ENCODE measurements around the gene PDAP1. TPM values are rescaled to one million over a fixed set of nuclear protein-coding genes. Genes with fewer than 3 reads are reported as not detected.

PDAP1 gene
- total and polyA plus RNA-seq, 2 donors from 2014 or later, result 84.7 to 119 TPM

GRCh38 chr7:99407872-99408378 is 472 bp downstream of the PDAP1 start:
- DNase-seq (peak in 4 of 5 donors; percentile 33 to 82 (median 54)), FAIRE-seq (no peak)
- Histone ChIP-seq H3K27ac (ENCODE audit: low read depth in 2 of 2, low read length in 2 of 2) (peak overlapping the region; percentile 100), H3K9ac (ENCODE audit: low read length in 3 of 3) (peak overlapping the region; percentile 76 to 99 (median 92)), H3K9me3 (ENCODE audit: control insufficient read depth in 2 of 3, insufficient read depth in 1 of 3, low read length in 3 of 3) (no peaks in the 10 kb centered on the region), H3K27me3 (ENCODE audit: control insufficient read depth, insufficient read depth, low read length) (no peaks in the 10 kb centered on the region), H3K36me3 (ENCODE audit: control insufficient read depth in 2 of 3, insufficient read depth in 3 of 3, low read length in 3 of 3) (peaks cover 14 to 28% (median 21%) of the 10 kb centered on the region in 3 donors), H3K4me1 (ENCODE audit: control insufficient read depth in 2 of 3, insufficient read depth in 2 of 3, low read depth in 1 of 3, low read length in 3 of 3) (peaks cover 0 to 28% (median 8%) of the 10 kb centered on the region in 3 donors), H3K4me3 (ENCODE audit: low read length in 3 of 3) (peak overlapping the region; percentile 88 to 99 (median 96))
- intact Hi-C loops (cut with DNase I), result no loop called here
- TF ChIP-seq, protein P1, sequence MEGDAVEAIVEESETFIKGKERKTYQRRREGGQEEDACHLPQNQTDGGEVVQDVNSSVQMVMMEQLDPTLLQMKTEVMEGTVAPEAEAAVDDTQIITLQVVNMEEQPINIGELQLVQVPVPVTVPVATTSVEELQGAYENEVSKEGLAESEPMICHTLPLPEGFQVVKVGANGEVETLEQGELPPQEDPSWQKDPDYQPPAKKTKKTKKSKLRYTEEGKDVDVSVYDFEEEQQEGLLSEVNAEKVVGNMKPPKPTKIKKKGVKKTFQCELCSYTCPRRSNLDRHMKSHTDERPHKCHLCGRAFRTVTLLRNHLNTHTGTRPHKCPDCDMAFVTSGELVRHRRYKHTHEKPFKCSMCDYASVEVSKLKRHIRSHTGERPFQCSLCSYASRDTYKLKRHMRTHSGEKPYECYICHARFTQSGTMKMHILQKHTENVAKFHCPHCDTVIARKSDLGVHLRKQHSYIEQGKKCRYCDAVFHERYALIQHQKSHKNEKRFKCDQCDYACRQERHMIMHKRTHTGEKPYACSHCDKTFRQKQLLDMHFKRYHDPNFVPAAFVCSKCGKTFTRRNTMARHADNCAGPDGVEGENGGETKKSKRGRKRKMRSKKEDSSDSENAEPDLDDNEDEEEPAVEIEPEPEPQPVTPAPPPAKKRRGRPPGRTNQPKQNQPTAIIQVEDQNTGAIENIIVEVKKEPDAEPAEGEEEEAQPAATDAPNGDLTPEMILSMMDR (IDR thresholded peaks at IDR 0.05; ENCODE audit: borderline replicate concordance, extremely low read depth, insufficient read depth), result no peak

DNA sequence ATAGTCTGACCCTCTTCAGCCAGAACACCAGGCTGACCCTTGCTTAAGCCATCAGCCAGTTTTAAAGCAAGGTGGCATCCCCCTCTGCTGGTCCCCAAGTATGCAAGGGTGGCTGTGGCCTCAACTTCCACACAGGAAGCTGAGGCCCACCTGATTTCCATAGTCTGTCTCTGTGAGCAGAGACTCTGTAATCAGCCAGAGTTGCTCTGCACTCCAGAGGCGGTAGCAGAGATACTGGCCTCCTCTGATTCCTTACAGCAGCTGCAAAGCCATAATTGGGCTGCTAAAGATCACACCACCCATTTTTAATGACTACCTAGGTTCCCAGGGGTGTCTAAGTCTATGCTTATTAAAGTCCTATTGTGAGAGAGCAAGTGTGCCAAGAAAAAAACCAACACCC is 1.8 kb downstream of the PDAP1 start:
- Histone ChIP-seq H3K27ac (ENCODE audit: low read depth in 2 of 2, low read length in 2 of 2) (no peak overlapping the region), H3K9ac (ENCODE audit: low read length in 3 of 3) (no peak overlapping the region), H3K9me3 (ENCODE audit: control insufficient read depth in 2 of 3, insufficient read depth in 1 of 3, low read length in 3 of 3) (no peaks in the 10 kb centered on the region), H3K4me1 (ENCODE audit: control insufficient read depth in 2 of 3, insufficient read depth in 2 of 3, low read depth in 1 of 3, low read length in 3 of 3) (peaks cover 0 to 28% (median 8%) of the 10 kb centered on the region in 3 donors), H3K36me3 (ENCODE audit: control insufficient read depth in 2 of 3, insufficient read depth in 3 of 3, low read length in 3 of 3) (peaks cover 11 to 23% (median 21%) of the 10 kb centered on the region in 3 donors), H3K4me3 (ENCODE audit: low read length in 3 of 3) (no peak overlapping the region), H3K27me3 (ENCODE audit: control insufficient read depth, insufficient read depth, low read length) (no peaks in the 10 kb centered on the region)
- intact Hi-C loops (cut with DNase I), result no loop called here
- FAIRE-seq, result no peak
- DNase-seq, result no peak
- TF ChIP-seq, protein P1 (IDR thresholded peaks at IDR 0.05; ENCODE audit: borderline replicate concordance, extremely low read depth, insufficient read depth), result no peak

DNA sequence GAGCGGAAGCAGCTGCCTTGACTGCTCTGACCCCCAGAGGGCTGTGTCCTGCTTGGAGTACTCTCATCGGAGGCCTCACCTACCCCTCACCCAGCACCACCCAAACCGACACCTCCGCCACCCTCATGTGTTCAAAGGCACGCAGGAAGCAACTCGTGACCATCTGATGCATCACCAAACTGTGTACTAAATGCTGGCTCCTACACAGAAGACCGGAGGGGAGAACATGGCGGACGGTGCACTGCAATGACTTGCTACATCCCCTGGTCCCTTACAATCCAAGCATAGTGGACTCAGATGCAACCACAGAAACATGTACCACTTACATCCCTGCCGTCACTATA is 3.4 kb downstream of the PDAP1 start:
- Histone ChIP-seq H3K9me3 (ENCODE audit: control insufficient read depth in 2 of 3, insufficient read depth in 1 of 3, low read length in 3 of 3) (no peaks in the 10 kb centered on the region), H3K27me3 (ENCODE audit: control insufficient read depth, insufficient read depth, low read length) (no peaks in the 10 kb centered on the region), H3K9ac (ENCODE audit: low read length in 3 of 3) (no peak overlapping the region), H3K36me3 (ENCODE audit: control insufficient read depth in 2 of 3, insufficient read depth in 3 of 3, low read length in 3 of 3) (peaks cover 5 to 27% (median 22%) of the 10 kb centered on the region in 3 donors), H3K27ac (ENCODE audit: low read depth in 2 of 2, low read length in 2 of 2) (no peak overlapping the region), H3K4me3 (ENCODE audit: low read length in 3 of 3) (no peak overlapping the region), H3K4me1 (ENCODE audit: control insufficient read depth in 2 of 3, insufficient read depth in 2 of 3, low read depth in 1 of 3, low read length in 3 of 3) (peaks cover 0 to 24% (median 8%) of the 10 kb centered on the region in 3 donors)
- FAIRE-seq (no peak), DNase-seq (no peak)
- intact Hi-C loops (cut with DNase I), result no loop called here
- TF ChIP-seq, protein P1 (IDR thresholded peaks at IDR 0.05; ENCODE audit: borderline replicate concordance, extremely low read depth, insufficient read depth), result no peak

Data from kidney (tissue), 14 donors.